Stimulated activated CD8-positive, alpha-beta memory T cell treated with anti-CD3 and anti-CD28 coated beads, Interleukin-4, amount 100 ng/mL, for 24 hours (primary cell): ENCODE results near the gene SNX25.
"Not testable (repeated sequence)": the region's sequence is repeated elsewhere in the genome, so short reads cannot be mapped to it uniquely, and the experiment has no call there.

Experiments used
- DNase-seq: peaks from one replicate; pipeline ENCODE4 v3.0.0-alpha.2; 2020; ENCODE audit warnings: low read depth

The SNX25 gene

DNA sequence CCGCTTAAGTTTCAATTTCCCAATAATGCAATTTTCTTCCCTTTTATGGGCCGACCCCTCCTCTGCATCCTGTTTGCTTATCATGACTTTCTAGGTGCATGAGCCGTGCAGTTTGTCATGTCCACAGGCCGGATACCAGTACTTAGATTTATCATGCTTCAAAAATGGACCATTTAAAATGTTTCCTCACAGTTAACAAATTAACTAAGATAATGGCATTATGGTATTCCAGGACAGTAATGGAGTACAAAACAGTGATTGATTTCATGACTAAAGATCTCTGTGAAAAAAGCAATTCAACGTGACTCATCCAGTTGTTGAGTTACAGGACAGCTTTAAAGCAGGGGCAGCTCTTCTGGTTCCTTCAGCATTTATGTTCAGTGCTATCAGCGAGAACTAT is 23.0 kb downstream of the SNX25 start:
- DNase-seq, result no peak

DNA sequence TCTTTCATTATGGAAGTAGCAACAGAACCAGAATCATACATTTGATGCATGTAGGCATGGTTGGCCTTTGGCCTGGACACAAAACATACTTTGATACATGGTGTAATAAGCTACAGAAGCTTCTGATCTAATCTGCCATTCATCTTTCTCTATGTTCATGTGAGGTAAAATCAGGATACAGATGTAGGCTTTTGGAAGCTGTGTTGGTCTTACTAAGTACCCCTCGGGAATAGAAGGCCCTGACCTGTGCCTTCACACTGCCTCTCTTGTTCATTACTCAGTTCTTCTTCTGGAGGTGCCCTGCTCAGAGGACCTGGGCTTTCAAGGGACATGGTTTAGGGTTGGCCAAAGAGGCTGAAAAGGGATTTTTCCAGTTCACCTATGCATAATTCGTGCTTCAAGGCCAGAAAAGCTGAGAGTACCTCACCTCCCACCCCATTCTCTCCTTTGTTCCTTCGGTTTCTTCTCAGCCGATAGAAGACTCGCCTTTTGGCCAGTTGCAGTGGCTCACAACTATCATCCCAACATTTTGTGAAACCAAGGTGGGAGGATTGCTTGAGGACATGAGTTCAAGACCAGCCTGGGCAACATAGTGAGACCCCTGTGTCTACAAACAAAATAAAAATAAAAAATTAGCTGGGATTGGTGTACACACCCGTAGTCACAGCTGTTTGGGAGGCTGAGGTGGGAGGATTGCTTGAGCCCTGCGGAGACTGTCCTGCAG is 25.9 kb downstream of the SNX25 start:
- no peak for DNase-seq

DNA sequence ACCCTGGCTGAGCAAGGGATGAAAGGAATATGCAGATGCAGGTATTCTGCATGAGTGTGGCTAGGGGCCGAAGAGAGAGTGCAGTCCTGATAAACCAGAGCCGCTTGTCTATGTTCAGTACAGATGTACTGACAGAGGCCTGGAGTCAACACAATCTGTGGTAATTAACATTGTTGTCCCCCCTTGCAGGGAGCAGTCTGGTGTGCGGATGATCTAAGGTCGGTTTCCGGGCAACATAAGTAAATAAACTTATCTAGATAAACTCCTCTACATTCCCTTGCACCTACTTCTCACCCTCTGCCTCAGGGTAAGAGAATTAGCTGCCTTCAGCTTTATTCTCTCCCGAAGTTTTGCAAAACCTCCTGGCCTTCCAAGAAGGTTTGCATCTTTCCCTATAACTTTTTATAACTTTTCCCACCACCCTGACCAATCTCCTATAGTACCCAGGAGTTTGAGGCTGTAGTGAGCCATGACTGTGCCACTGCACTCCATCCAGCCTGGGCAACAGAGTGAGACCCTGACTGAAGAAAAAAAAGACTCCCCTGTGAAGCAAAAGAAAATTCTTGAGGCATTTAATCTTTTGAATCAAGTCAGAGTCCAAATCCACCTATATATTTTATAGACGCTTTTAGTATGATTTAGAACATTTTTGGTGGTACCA is 26.6 kb downstream of the SNX25 start:
- no peak for DNase-seq

DNA sequence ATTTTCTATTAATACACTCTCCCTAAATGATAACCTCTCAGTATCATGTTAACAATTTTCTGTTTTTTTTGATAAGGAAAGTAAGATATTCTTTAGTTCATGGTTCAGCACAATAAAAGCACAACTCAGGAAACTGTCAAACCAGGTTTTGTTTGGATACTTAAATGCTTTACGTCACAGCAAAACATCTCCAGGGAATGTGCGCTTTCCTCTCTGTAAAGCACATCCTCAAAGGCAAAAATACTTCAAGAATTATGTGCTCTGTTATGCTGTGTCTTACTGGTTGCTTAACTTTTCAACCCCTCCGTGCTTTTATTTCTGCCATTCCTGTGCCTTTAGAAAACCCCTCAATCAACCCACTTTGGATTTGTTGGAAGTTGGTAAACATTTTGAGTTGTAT is 27.8 kb downstream of the SNX25 start:
- DNase-seq, result no peak

DNA sequence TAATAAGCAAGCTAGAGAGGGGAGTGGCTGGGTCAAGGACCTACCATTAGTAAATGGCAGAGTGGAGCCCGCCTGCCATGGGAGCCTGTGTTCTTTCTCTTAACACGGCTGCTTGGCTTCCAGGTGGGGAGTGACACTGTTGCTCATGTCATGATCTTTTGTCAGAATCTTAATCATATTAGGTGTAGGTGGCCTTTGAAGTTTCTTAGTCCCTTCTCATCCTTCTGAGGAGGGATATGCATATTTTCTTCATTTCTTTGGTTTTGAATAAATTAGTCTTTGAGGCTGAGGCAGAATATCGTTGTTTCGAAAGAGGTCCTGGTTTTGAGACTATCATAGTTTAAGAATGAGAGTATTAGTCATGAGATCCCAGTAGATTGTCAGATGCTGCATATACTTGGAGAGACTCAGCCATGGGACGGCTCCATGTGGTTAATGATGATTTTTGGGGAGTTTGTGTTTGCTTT is 28.9 kb downstream of the SNX25 start:
- no peak for DNase-seq

DNA sequence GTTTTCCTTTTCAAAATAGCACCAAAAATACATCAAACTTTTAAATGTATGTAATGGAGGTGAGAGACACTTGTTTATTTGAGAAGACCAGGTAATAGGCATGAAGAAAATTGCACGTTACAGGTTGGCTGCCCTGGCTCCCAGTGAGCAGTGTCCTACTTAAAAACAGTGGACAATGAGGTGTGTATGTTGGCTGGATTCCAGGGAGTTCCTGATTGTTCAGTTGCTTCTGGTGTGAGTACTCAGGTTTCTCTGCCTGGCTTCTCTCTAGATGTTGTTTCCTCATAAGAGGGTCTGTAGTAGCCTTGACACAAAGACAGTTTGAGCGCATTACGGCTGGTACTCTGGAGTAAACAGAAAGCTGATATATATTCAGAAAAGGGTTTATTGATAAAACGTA is 29.4 kb downstream of the SNX25 start:
- DNase-seq, result no peak

DNA sequence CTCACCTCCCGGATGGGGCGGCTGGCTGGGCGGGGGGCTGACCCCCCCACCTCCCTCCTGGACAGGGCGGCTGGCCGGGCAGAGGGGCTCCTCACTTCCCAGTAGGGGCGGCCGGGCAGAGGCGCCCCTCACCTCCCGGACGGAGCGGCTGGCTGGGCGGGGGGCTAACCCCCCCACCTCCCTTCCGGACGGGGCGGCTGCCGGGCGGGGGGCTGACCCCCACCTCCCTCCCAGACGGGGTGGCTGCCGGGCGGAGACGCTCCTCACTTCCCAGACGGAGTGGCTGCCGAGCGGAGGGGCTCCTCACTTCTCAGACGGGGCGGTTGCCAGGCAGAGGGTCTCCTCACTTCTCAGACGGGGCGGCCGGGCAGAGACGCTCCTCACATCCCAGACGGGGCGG is 31.1 kb downstream of the SNX25 start:
- not testable (repeated sequence) for DNase-seq

DNA sequence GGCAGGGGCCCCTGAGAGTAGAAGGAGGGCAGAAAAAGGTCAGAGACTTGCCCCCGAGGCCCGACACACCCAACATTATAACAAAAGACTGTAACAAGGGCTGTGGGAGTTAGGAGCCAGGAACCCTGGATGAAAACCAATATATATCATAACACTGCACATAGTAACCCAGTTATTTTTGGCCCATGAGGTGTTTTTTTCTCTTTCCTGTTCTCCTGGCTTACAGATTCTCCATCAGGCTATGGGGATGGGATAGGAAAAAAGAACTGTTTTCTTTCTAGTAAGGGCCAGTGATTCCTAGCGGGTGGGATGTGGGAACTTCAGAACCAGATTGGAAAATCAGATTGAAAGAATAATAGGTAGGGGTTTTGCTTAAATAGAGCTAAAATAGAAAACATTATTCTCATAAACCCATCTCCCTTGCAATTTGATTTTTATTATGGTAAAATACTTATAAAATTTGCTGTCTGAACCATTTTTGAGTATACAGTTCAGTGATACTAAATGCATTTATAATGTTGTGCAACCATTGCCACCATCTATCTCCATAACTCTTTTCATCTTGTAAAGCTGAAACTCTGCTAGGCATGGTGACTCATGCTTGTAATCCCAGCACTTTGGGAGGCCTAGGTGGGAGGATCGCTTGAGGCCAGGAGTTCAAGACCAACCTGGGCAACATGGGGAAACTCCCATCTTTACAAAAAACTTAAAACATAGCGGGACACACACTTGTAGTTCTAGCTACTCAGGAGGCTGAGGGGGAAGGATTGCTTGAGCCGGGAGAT is 33.5 kb downstream of the SNX25 start:
- DNase-seq, result no peak

DNA sequence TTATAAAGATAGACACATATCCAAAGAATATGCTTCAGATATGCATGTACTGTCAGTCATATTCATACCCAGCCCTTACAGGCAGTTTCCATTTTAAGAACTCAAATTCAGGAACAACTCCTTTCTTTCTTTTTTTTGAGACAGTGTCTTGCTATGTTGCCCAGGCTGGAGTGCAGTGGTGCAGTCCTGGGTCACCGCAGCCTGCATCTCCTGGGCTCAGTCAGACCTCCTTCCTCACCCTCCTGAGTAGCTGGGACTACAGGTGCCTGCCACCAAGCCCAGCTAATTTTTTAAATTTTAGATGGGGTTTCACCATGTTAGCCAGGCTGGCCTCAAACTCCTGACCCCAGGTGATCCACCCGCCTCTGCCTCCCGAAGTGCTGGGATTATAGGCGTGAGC is 34.5 kb downstream of the SNX25 start:
- no peak for DNase-seq

DNA sequence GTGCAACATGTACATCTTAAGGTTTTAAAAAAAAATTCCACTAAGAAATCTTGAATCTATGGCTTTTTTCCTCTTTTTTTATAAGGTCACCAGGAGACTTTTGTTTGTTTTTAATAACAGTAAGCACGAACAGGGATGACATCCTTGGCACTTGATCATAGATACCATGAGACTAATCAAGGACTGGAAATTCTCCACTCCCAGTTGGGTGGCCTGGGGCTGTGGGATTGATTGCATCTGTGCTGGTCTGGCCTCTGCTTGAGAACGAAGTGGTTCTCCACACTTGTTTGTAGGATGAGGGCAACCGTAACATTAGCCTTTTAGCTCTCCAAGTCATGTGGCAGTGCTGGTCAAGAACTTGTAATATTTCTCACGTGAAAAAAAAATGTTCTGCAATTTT is 35.4 kb downstream of the SNX25 start:
- no peak for DNase-seq

DNA sequence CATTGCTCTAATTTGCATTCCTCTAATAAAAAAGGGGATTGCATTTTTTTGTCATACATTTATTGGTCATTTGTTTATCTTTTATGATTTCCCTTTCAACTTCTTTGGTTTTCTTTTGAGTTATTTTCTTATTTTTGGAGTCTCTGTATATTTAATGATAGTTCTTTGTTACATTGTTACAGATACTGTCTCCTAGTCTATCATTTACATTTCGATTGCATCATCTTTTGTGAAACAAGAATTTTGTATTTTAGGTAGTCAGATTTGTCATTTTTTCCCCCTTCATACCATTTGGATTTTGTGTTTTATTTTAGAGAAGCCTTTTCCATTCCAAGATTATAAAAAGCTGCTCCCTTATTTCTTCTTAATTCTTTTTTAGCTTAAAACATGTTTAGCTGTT is 37.1 kb downstream of the SNX25 start:
- no peak for DNase-seq

DNA sequence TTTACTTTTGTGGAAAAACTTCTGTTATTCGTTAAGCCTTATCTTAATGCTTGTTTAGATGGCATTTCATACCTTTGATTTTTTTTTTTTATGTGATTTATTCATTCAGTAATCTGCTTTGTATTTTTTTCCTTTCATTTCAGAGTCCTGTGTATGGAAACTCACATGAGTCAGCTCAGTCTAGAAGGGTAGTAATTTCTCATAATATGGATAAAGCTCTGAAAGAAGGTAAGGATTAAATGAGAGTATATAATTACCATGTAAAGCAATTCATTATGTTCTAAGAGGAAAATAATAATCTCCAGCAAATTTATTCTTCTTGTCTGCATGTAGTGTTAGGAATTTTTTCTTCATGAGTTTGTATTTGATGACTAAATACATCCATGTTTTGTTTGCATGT is 37.8 kb downstream of the SNX25 start:
- DNase-seq, result no peak

DNA sequence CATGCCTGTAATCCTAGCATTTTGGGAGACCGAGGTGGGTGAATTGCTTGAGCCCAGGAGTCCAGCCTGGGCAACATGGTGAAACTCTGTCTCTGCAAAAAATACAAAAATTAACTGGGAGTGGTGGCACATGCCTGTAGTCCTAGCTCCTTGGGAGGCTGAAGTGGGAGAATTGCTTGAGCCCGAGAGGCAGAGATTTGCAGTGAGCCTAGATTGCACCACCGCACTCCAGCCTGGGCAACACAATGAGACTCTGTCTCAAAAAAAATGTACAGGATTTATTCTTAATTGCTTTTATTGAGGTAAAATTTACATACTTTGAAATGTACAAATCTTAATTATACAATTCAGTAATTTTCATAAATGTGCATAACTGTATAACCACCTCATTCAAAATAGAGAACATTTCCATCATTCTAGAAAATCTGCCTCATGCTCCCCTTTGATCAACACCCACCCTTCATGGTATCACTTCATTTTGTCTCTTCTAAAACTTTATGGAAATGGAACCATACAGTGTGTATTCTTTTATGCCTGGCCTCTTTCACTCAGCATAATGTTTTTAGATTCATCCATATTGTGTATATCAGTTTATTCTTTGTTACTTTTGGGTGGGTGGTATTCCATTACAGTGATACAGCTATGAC is 39.1 kb downstream of the SNX25 start:
- DNase-seq, result no peak

DNA sequence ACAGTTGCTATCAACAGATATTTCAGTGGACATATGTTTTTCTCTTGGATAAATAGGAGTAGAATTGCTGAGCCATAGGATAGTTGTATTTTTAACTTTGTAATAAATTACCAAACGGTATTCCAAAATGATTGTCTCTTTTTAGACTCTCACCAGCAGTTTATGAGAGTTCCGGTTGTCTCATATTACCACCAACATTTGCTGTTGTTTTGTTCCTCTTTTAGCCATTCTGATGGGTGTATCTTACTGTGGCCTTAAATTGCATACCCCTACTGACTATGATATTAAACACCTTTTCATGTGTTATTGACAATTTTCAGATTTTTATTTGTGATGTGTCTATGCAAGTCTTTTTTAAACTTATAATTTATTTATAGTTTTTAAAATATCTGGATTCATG is 39.7 kb downstream of the SNX25 start:
- no peak for DNase-seq

DNA sequence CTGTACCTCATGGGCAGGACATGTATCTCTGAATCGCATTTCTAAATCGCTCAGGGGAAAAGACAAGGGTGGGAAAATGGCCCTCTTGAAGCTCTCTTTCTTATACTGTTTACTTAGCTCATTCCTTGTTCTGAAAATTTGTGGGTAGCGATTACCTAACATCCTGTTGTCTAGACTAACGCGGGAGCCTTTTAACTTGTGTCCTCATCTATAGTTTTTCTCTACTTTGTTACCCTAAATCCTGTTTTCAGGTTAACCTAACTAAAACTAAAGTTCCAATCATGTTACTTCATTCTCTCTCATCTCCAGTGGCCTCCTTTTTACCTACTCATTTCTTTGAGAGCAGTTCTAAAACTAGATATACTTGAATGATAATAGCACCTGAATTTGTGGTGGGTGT is 45.0 kb downstream of the SNX25 start:
- DNase-seq, result no peak

DNA sequence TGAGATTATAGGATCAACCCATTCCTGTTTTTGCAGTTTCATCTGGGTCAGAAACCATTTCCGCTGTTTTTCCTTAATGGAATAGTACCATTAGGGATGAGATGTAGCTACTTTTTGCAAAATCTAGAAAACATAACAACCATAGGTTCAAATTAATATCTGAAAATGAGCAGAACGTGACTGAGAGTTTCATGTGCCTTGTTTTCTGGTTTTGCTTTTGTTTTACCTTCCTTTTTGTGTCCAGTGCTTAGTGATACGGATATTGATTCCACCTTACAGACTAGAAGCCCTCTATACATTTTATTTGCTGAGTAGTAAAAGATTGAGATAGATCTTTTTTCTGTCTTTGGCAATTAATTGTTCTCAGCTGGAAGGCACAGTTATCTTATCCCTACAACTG is 46.5 kb downstream of the SNX25 start:
- no peak for DNase-seq

DNA sequence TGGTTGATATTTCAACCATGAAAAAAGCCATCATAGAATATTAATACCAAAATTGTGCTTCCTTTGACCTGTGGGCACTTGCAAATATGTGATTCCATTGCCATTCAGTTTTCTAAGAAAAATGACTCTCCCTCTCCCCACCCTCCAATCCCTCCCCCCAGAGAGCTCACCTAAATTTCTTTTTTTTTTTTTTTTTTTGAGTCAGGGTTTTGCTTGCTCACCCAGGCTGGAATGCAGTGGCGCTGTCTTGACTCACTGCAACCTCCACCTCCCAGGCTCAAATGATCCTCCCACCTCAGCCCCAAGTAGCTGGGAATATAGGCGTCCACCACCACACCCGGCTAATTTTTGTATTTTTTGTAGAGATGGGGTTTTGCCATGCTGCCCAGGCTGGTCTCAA is 47.0 kb downstream of the SNX25 start:
- DNase-seq, result no peak

DNA sequence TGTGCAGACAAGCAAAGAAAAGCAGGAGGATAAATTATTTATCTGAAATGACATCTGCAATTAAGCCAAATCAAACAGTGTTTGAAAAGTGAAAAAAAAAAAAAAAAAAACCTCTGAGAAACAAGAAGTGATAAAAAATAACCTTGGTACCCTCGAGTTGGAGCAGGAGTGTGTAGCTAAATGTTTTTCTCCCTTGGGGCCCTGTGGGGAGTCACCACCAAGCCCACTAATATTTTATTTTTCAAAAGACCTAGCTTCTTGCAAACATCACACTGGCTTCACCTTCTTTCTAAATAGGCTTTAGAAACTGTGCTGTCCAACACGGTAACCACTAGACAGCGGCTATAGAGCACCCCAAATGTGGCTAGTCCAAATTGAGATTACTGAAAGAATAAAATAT is 47.7 kb downstream of the SNX25 start:
- no peak for DNase-seq

DNA sequence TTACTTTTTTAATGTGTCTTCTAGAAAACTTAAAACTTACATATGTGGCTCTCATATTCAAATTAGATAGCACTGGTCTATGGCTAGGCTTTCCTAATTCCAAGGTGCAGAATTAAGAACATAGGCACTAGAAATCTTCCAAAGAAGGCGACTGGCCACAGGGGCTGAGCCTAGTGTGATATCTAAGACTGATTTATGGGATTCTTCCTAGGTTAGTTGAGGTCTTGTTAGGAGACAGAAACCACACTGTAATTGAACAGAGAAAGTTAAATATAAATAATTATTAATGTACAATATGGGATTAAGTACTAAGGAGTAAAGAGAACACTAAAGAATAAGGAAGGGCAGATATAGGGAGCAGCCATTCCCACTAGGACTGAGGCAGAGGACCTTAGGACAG is 48.3 kb downstream of the SNX25 start:
- no peak for DNase-seq

DNA sequence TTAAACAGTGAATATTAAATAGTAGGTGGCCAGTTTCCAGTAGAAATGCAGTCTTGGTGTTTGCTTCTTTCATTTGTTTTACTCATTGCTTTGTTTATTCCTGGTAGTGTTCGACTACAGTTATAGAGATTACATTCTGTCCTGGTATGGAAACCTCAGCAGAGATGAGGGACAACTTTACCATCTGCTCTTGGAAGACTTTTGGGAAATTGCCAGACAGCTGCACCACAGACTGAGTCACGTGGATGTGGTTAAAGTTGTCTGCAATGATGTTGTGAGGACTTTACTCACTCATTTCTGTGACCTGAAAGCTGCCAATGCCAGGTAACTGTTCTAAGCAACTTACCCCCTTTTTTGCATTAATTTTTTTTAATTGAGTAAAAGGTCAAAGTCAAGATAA is 49.3 kb downstream of the SNX25 start:
- not testable (repeated sequence) for DNase-seq

DNA sequence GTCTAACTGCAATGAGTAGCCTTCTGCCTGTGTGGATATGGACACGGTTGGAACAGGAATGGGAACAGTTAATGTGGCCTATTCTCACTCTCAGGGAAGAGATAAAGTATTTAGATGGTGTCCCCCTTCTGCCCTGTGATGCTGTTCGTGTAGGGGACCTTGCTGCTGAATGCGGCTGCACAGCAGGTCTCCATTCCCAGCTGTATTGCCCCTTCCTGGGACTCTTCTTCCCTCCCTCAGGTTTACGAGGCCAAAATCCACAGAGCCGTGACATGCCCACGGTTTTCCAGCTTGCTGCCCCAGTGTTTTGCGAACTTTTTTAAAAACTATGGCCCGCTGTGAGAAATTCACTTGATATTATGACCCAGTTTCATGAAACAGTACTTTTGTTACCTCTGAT is 50.3 kb downstream of the SNX25 start:
- no peak for DNase-seq

DNA sequence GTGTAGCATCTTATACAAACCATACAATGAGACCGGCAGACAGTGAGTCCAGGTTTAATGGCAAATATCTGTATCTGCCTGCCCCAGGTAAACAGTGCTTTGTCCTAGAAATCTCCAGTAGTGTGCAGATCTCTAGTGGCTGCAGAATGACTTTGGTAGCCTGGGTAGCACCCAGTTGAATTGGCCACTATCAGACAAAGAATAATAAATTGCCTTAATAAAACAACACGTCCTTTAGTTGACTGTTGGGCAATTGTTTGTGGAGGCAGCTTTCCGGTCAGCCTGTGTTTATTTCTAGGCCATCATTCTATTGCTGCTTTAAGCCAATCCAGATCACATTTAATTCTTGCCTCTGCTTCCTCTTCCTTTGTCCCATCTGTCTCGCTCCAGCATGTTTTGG is 52.5 kb downstream of the SNX25 start:
- no peak for DNase-seq

DNA sequence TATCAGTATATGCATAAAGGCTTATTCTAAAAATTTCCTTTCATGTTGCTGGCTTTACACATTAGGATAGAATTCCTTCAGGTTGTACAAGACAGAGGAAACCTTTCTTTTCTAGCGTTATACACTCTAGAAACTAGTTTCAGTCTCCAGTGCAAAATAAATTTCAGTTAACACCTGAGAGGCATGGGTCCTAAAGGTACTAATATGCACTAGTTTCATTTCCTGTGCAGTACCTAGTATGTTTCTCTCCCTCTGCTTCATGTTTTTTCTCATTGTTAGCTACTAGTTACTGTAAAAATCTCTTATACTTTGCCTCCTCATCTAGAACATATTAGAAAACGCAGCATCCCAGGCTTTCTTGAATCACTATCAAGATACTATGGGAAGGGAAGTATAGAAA is 54.0 kb downstream of the SNX25 start:
- DNase-seq, result no peak
